Neuronal stem cell (in vitro differentiated cells): ENCODE results near the gene SLC4A7.
"Not testable (repeated sequence)": the region's sequence is repeated elsewhere in the genome, so short reads cannot be mapped to it uniquely, and the experiment has no call there.

Source experiments
- DNase-seq: peaks from one replicate; pipeline ENCODE4 v3.0.0-alpha.2; 2013; ENCODE audit warnings: low spot score
- H2AFZ ChIP-seq: one replicate; pipeline ENCODE4 v1.6.1; 2013; ENCODE audit warnings: mild to moderate bottlenecking, low read length, inconsistent platforms
- H2AK5ac ChIP-seq: 2 replicates; pipeline ENCODE4 v1.6.1; 2013; ENCODE audit warnings: low read depth, mild to moderate bottlenecking, inconsistent platforms, low read length, moderate library complexity, mixed read lengths
- H2BK120ac ChIP-seq: 2 replicates; pipeline ENCODE4 v1.6.1; 2013; ENCODE audit warnings: low read depth, mild to moderate bottlenecking, inconsistent platforms, low read length, moderate library complexity, mixed read lengths
- H2BK12ac ChIP-seq: one replicate; pipeline ENCODE4 v1.6.1; 2013; ENCODE audit warnings: low read length, inconsistent platforms
- H2BK15ac ChIP-seq: 2 replicates; pipeline ENCODE4 v1.6.1; 2013; ENCODE audit warnings: mild to moderate bottlenecking, low read length, inconsistent platforms, mixed read lengths
- H2BK5ac ChIP-seq: one replicate; pipeline ENCODE4 v1.6.1; 2013; ENCODE audit warnings: inconsistent platforms, mild to moderate bottlenecking, low read length, moderate library complexity
- H3K14ac ChIP-seq: one replicate; pipeline ENCODE4 v1.6.1; 2013; ENCODE audit warnings: low read length, inconsistent platforms
- H3K18ac ChIP-seq: 2 replicates; pipeline ENCODE4 v1.6.1; 2013; ENCODE audit warnings: low read length, inconsistent platforms
- H3K23ac ChIP-seq: 2 replicates; pipeline ENCODE4 v1.6.1; 2013; ENCODE audit warnings: low read depth, mild to moderate bottlenecking, mixed read lengths, low read length, inconsistent platforms; ENCODE audit not compliant: poor library complexity
- H3K27ac ChIP-seq: replicated peaks from 3 replicates; pipeline ENCODE4 v1.5.1; 2013; ENCODE audit warnings: low read length, inconsistent platforms
- H3K27me3 ChIP-seq, 3 experiments: 2 replicates each; pipeline ENCODE4 v1.6.1; 2013; ENCODE audit warnings: low read length in 3 of 3, mild to moderate bottlenecking in 2 of 3, inconsistent platforms in 1 of 3, low read depth in 1 of 3, mixed read lengths in 1 of 3, moderate library complexity in 1 of 3; ENCODE audit not compliant: control insufficient read depth in 3 of 3, insufficient read depth in 3 of 3
- H3K36me3 ChIP-seq, 2 donors: replicated peaks in 1 of 2; 2 replicates each; pipeline ENCODE4 v1.6.1; 2013; ENCODE audit warnings: low read length in 2 of 2; ENCODE audit not compliant: control insufficient read depth in 2 of 2, insufficient read depth in 2 of 2
- H3K4ac ChIP-seq: 2 replicates; pipeline ENCODE4 v1.6.1; 2013; ENCODE audit warnings: inconsistent platforms, mild to moderate bottlenecking, low read length, moderate library complexity
- H3K4me1 ChIP-seq, 2 donors: 1 replicate in 1 of 2; 2 replicates in 1 of 2; pipeline ENCODE4 v1.6.1; 2013; ENCODE audit warnings: low read length in 2 of 2, low read depth in 1 of 2; ENCODE audit not compliant: control insufficient read depth in 2 of 2, insufficient read depth in 1 of 2
- H3K4me2 ChIP-seq: one replicate; pipeline ENCODE4 v1.6.1; 2013; ENCODE audit warnings: mild to moderate bottlenecking, low read length, inconsistent platforms; ENCODE audit not compliant: insufficient read depth, poor library complexity, severe bottlenecking
- H3K4me3 ChIP-seq, 2 donors: 2 replicates each; pipeline ENCODE4 v1.5.1; 2013; ENCODE audit warnings: low read length in 2 of 2, mild to moderate bottlenecking in 2 of 2, inconsistent platforms in 1 of 2, moderate library complexity in 1 of 2
- H3K79me1 ChIP-seq: one replicate; pipeline ENCODE4 v1.6.1; 2013; ENCODE audit warnings: low read depth, mild to moderate bottlenecking, inconsistent platforms, low read length, moderate library complexity
- H3K9ac ChIP-seq: one replicate; pipeline ENCODE4 v1.6.1; 2013; ENCODE audit warnings: mild to moderate bottlenecking, low read depth, low read length, inconsistent platforms; ENCODE audit not compliant: poor library complexity
- H3K9me3 ChIP-seq, 2 donors: replicated peaks in 1 of 2; 2 replicates each; pipeline versions ENCODE3 to v1.6.1; 2013; ENCODE audit warnings: low read length in 2 of 2, mild to moderate bottlenecking in 2 of 2, inconsistent platforms in 1 of 2, low read depth in 1 of 2, mixed read lengths in 1 of 2, moderate library complexity in 1 of 2; ENCODE audit not compliant: control insufficient read depth in 2 of 2, insufficient read depth in 1 of 2
- H4K8ac ChIP-seq: one replicate; pipeline ENCODE4 v1.6.1; 2013; ENCODE audit warnings: low read depth, mild to moderate bottlenecking, inconsistent platforms, low read length, moderate library complexity
- H4K91ac ChIP-seq: one replicate; pipeline ENCODE4 v1.6.1; 2013; ENCODE audit warnings: low read length, low read depth, mild to moderate bottlenecking, inconsistent platforms; ENCODE audit not compliant: poor library complexity
- WGBS, 2 donors: extraction: QIAGEN DNeasy Blood & Tissue Kit; methylation state at CpG; one replicate each; pipeline ENCODE4 v1.1.7; 2013; ENCODE audit warnings: missing lambda C conversion rate in 2 of 2, mixed read lengths in 1 of 2; ENCODE audit not compliant: insufficient read length in 2 of 2, insufficient replicate concordance in 1 of 2; ENCODE audit errors: extremely low coverage in 2 of 2; 5-methylcytosine and 5-hydroxymethylcytosine counted together

The SLC4A7 gene

GRCh38 chr3:27428446-27428845, 55.7 kb downstream of the SLC4A7 start:
- Histone ChIP-seq H2BK12ac (no peak overlapping the region), H2BK15ac (no peak overlapping the region), H4K91ac (no peak overlapping the region), H3K27me3 (no peaks in the 10 kb centered on the region), H2BK5ac (no peak overlapping the region), H3K4ac (no peak overlapping the region), H2AFZ (no peak overlapping the region), H3K18ac (no peak overlapping the region), H3K27ac (no peak overlapping the region), H2BK120ac (no peak overlapping the region), H3K9ac (no peak overlapping the region), H3K9me3 (no peaks in the 10 kb centered on the region), H2AK5ac (no peak overlapping the region), H4K8ac (no peak overlapping the region), H3K4me3 (no peak overlapping the region), H3K23ac (no peak overlapping the region), H3K4me2 (no peak overlapping the region), H3K79me1 (no peaks in the 10 kb centered on the region), H3K4me1 (no peaks in the 10 kb centered on the region), H3K36me3 (peaks cover 19 to 91% of the 10 kb centered on the region in 2 donors), H3K14ac (no peak overlapping the region)
- DNase-seq, result no peak

GRCh38 chr3:27426926-27427325, 57.3 kb downstream of the SLC4A7 start:
- DNase-seq, result no peak
- Histone ChIP-seq H3K27me3 (no peaks in the 10 kb centered on the region), H2BK5ac (no peak overlapping the region), H3K79me1 (no peaks in the 10 kb centered on the region), H4K91ac (no peak overlapping the region), H4K8ac (no peak overlapping the region), H2AK5ac (no peak overlapping the region), H2BK120ac (no peak overlapping the region), H3K4me1 (no peaks in the 10 kb centered on the region), H3K27ac (no peak overlapping the region), H3K9ac (no peak overlapping the region), H3K4me3 (no peak overlapping the region), H3K4ac (no peak overlapping the region), H2AFZ (no peak overlapping the region), H3K9me3 (no peaks in the 10 kb centered on the region), H3K23ac (no peak overlapping the region), H3K36me3 (peaks cover 19 to 91% of the 10 kb centered on the region in 2 donors), H3K18ac (no peak overlapping the region), H3K4me2 (no peak overlapping the region), H2BK12ac (no peak overlapping the region), H2BK15ac (no peak overlapping the region), H3K14ac (no peak overlapping the region)
- WGBS, 2 donors, result no CpG with 5 or more reads among the region's 1 CpG

GRCh38 chr3:27425896-27426565, 58.2 kb downstream of the SLC4A7 start:
- Histone ChIP-seq H3K9ac (no peak overlapping the region), H3K4me2 (no peak overlapping the region), H4K91ac (no peak overlapping the region), H3K4me3 (no peak overlapping the region), H2BK15ac (no peak overlapping the region), H4K8ac (no peak overlapping the region), H3K23ac (no peak overlapping the region), H3K18ac (no peak overlapping the region), H2BK5ac (no peak overlapping the region), H2AK5ac (no peak overlapping the region), H3K27me3 (no peaks in the 10 kb centered on the region), H3K14ac (no peak overlapping the region), H2BK120ac (no peak overlapping the region), H3K4me1 (no peaks in the 10 kb centered on the region), H3K9me3 (no peaks in the 10 kb centered on the region), H3K36me3 (peaks cover 19 to 91% of the 10 kb centered on the region in 2 donors), H2AFZ (no peak overlapping the region), H3K79me1 (no peaks in the 10 kb centered on the region), H2BK12ac (no peak overlapping the region), H3K27ac (no peak overlapping the region), H3K4ac (no peak overlapping the region)
- WGBS, 2 donors, result no CpG with 5 or more reads among the region's 8 CpGs
- DNase-seq, result no peak

GRCh38 chr3:27424812-27425521, 59.2 kb downstream of the SLC4A7 start:
- not testable (repeated sequence) for H3K79me1 ChIP-seq, H3K14ac ChIP-seq, H2BK5ac ChIP-seq, H3K4me1 ChIP-seq, H2BK15ac ChIP-seq, H4K91ac ChIP-seq, H3K9me3 ChIP-seq, H3K27me3 ChIP-seq, H3K9ac ChIP-seq, H4K8ac ChIP-seq, H3K23ac ChIP-seq, H3K4ac ChIP-seq, H3K27ac ChIP-seq, H2AFZ ChIP-seq, H2AK5ac ChIP-seq, H3K18ac ChIP-seq, H3K4me3 ChIP-seq, H2BK12ac ChIP-seq, DNase-seq, H3K4me2 ChIP-seq, H2BK120ac ChIP-seq
- peaks cover 16 to 91% of the 10 kb centered on the region in 2 donors for H3K36me3 ChIP-seq
- WGBS, 2 donors, result no CpG with 5 or more reads among the region's 13 CpGs
